WTC11 (cell line): ENCODE results near the gene WDR59. TPM values are rescaled to one million over a fixed set of nuclear protein-coding genes. Genes with fewer than 3 reads are reported as not detected.

ENCODE experiments used
- ATAC-seq: fragments of 200-7000 bp; cut with Tn5 transposase; 2 replicates; pipeline ENCODE4 v1.10.0; 2021; ENCODE audit warnings: mild to moderate bottlenecking, moderate library complexity
- CTCF ChIA-PET: fragments of 300-600 bp; sonication (Branson Sonifier 250); formaldehyde crosslinking; loops from one replicate; lab custom pipeline; 2021; ENCODE audit warnings: antibody characterized with exemption; lab: Charles Lee
- POLR2A ChIA-PET: fragments of 350-600 bp; sonication (Branson Sonifier 250); formaldehyde crosslinking; loops from one replicate; lab custom pipeline; 2021; ENCODE audit warnings: antibody characterized with exemption; lab: Charles Lee
- DNase-seq: peaks from one replicate; pipeline ENCODE4 v3.0.0; 2021; ENCODE audit warnings: low spot score
- H3K27ac Mint-ChIP-seq: 2 replicates; pipeline ENCODE4 v1.8.0; 2021; ENCODE audit warnings: mixed read lengths
- H3K27me3 Mint-ChIP-seq: 2 replicates; pipeline ENCODE4 v1.8.0; 2021; ENCODE audit warnings: low read depth, mild to moderate bottlenecking, moderate library complexity, mixed read lengths
- H3K36me3 Mint-ChIP-seq: 2 replicates; pipeline ENCODE4 v1.8.0; 2021; ENCODE audit warnings: mixed read lengths
- H3K4me1 Mint-ChIP-seq: 2 replicates; pipeline ENCODE4 v1.8.0; 2022; ENCODE audit warnings: mixed read lengths
- H3K4me3 Mint-ChIP-seq: 2 replicates; pipeline ENCODE4 v1.8.0; 2021; ENCODE audit warnings: mild to moderate bottlenecking, moderate library complexity, mixed read lengths
- H3K9me3 Mint-ChIP-seq: 2 replicates; pipeline ENCODE4 v1.8.0; 2021; ENCODE audit warnings: mixed read lengths
- AFF4 ChIP-seq: sonication (generic); formaldehyde crosslinking; IDR thresholded peaks from 2 replicates; pipeline ENCODE4 v1.8.1; 2023; ENCODE audit warnings: mild to moderate bottlenecking, missing genetic modification reagents, borderline replicate concordance
- AR ChIP-seq: fragments of 250-450 bp; sonication (Bioruptor Pico); IDR thresholded peaks from 2 replicates; pipeline ENCODE4 v1.9.0; 2021; ENCODE audit warnings: mild to moderate bottlenecking
- ARID4B ChIP-seq: sonication (generic); formaldehyde crosslinking; IDR thresholded peaks from 2 replicates; pipeline ENCODE4 v1.8.0; 2023; ENCODE audit warnings: missing genetic modification reagents, mild to moderate bottlenecking, borderline replicate concordance
- ATF1 ChIP-seq: sonication (generic); formaldehyde crosslinking; IDR thresholded peaks from 2 replicates; pipeline ENCODE4 v1.8.1; 2023; ENCODE audit warnings: mild to moderate bottlenecking, moderate library complexity, missing genetic modification reagents
- JAZF1 ChIP-seq: fragments of 250-450 bp; sonication (Bioruptor Pico); IDR thresholded peaks from 2 replicates; pipeline ENCODE4 v1.9.0; 2021; ENCODE audit warnings: moderate library complexity, mild to moderate bottlenecking, inconsistent platforms
- JUN ChIP-seq: sonication (generic); formaldehyde crosslinking; IDR thresholded peaks from 2 replicates; pipeline ENCODE4 v1.8.0; 2023; ENCODE audit warnings: mild to moderate bottlenecking, missing genetic modification reagents
- NR1H2 ChIP-seq: sonication (generic); formaldehyde crosslinking; IDR thresholded peaks from 2 replicates; pipeline ENCODE4 v1.9.0; 2021; ENCODE audit warnings: mild to moderate bottlenecking, moderate library complexity, missing genetic modification reagents
- NR2C2 ChIP-seq: sonication (generic); formaldehyde crosslinking; IDR thresholded peaks from 2 replicates; pipeline ENCODE4 v1.8.0; 2022; ENCODE audit warnings: mild to moderate bottlenecking, missing genetic modification reagents
- OVOL2 ChIP-seq: fragments of 250-450 bp; sonication (Bioruptor Pico); IDR thresholded peaks from 2 replicates; pipeline ENCODE4 v1.9.0; 2021; ENCODE audit warnings: mild to moderate bottlenecking, borderline replicate concordance
- SOX15 ChIP-seq: fragments of 250-450 bp; sonication (Bioruptor Pico); IDR thresholded peaks from 2 replicates; pipeline ENCODE4 v1.9.0; 2021; ENCODE audit warnings: mild to moderate bottlenecking
- TEAD1 ChIP-seq: sonication (generic); formaldehyde crosslinking; IDR thresholded peaks from 2 replicates; pipeline ENCODE4 v1.8.0; 2022; ENCODE audit warnings: mild to moderate bottlenecking, missing genetic modification reagents
- TEAD4 ChIP-seq: sonication (generic); formaldehyde crosslinking; IDR thresholded peaks from 2 replicates; pipeline ENCODE4 v1.8.0; 2022; ENCODE audit warnings: mild to moderate bottlenecking, missing genetic modification reagents
- ZNF121 ChIP-seq: sonication (generic); formaldehyde crosslinking; IDR thresholded peaks from 2 replicates; pipeline ENCODE4 v1.8.0; 2023; ENCODE audit warnings: missing genetic modification reagents
- ZNF263 ChIP-seq: sonication (generic); formaldehyde crosslinking; IDR thresholded peaks from 2 replicates; pipeline ENCODE4 v1.8.1; 2022; ENCODE audit warnings: low read depth, mild to moderate bottlenecking, moderate library complexity, missing genetic modification reagents
- ZNF317 ChIP-seq: sonication (generic); formaldehyde crosslinking; IDR thresholded peaks from 2 replicates; pipeline ENCODE4 v1.8.1; 2023; ENCODE audit warnings: low read depth, mild to moderate bottlenecking, moderate library complexity, missing genetic modification reagents, borderline replicate concordance
- ZNF671 ChIP-seq: fragments of 250-450 bp; sonication (Bioruptor Pico); IDR thresholded peaks from 2 replicates; pipeline ENCODE4 v1.8.0; 2021; ENCODE audit warnings: mild to moderate bottlenecking
- total RNA-seq: library from RNA; stranded (reverse); gene quantifications from 3 replicates; pipeline ENCODE4 v1.2.3, GENCODE V29; 2021

Gene WDR59
- total RNA-seq, 1 experiment from 2014 or later = 100 TPM

GRCh38 chr16:74973304-74973703, 11.6 kb downstream of the WDR59 start:
- POLR2A ChIA-PET = no interaction called here
- DNase-seq (no peak), ATAC-seq (no peak)
- CTCF ChIA-PET = no interaction called here
- H3K27ac Mint-ChIP-seq = no peak overlapping the region
- no peaks in the 10 kb centered on the region for H3K27me3 Mint-ChIP-seq
- H3K36me3 Mint-ChIP-seq = peaks cover 4% of the 10 kb centered on the region; the same call in 1 of the 2 replicates
- H3K4me3 Mint-ChIP-seq = no peak overlapping the region
- no peaks in the 10 kb centered on the region for H3K4me1 Mint-ChIP-seq
- H3K9me3 Mint-ChIP-seq = no peaks in the 10 kb centered on the region
- TF ChIP-seq NR2C2 (CRISPR knock-in tag) (no peak), ZNF121 (peak; percentile 84)
- TF ChIP-seq, all 79 proteins: peak for 1

- no peaks in the 10 kb centered on the region for H3K9me3 Mint-ChIP-seq
- ATAC-seq (no peak), DNase-seq (no peak)
- CTCF ChIA-PET = no interaction called here
- H3K4me3 Mint-ChIP-seq = no peak overlapping the region
- no peak for TF ChIP-seq JUN
- no peak for TF ChIP-seq NR1H2 (CRISPR knock-in tag)
- H3K27me3 Mint-ChIP-seq = no peaks in the 10 kb centered on the region
- peaks cover 44% of the 10 kb centered on the region for H3K36me3 Mint-ChIP-seq
- no peak overlapping the region for H3K27ac Mint-ChIP-seq
- H3K4me1 Mint-ChIP-seq = peaks cover 20% of the 10 kb centered on the region
- POLR2A ChIA-PET = no interaction called here
Observed at GRCh38 chr16:74954763-74955162, 30.2 kb downstream of the WDR59 start.

- no peak for TF ChIP-seq JUN
- no peak for TF ChIP-seq ATF1
- TF ChIP-seq TEAD4 (CRISPR knock-in tag) = no peak
- TF ChIP-seq ZNF263 (CRISPR knock-in tag) = no peak
- TF ChIP-seq AR (CRISPR knock-in tag) = no peak
- TF ChIP-seq ZNF671 (CRISPR knock-in tag) = no peak
- no peak for TF ChIP-seq JAZF1 (CRISPR knock-in tag)
- no peak for TF ChIP-seq ZNF317
- TF ChIP-seq TEAD1 (CRISPR knock-in tag) = no peak
- Mint-ChIP-seq H3K27me3 (no peaks in the 10 kb centered on the region), H3K4me1 (peaks cover 6% of the 10 kb centered on the region), H3K36me3 (peaks cover 59% of the 10 kb centered on the region), H3K4me3 (no peak overlapping the region), H3K9me3 (no peaks in the 10 kb centered on the region), H3K27ac (no peak overlapping the region)
- CTCF ChIA-PET = interaction anchor here (1.1 kb wide), 1 partner anchor 160 kb away, joined by 5 read pairs; no protein-coding TSS in a partner anchor
- ATAC-seq (no peak), DNase-seq (no peak)
- POLR2A ChIA-PET = interaction anchor here (0.6 kb wide), 1 partner anchor 66 kb away, joined by 4 read pairs; no protein-coding TSS in a partner anchor
Observed at GRCh38 chr16:74951681-74952080, 33.2 kb downstream of the WDR59 start.

GRCh38 chr16:74951206-74951605, 33.7 kb downstream of the WDR59 start:
- no peaks in the 10 kb centered on the region for H3K9me3 Mint-ChIP-seq
- ATAC-seq (no peak), DNase-seq (no peak)
- TF ChIP-seq SOX15 (CRISPR knock-in tag) (no peak), JUN (no peak), OVOL2 (CRISPR knock-in tag) (no peak)
- H3K36me3 Mint-ChIP-seq = peaks cover 60% of the 10 kb centered on the region
- H3K4me1 Mint-ChIP-seq = peaks cover 1% of the 10 kb centered on the region
- POLR2A ChIA-PET = interaction anchor here (0.6 kb wide), 1 partner anchor 67 kb away, joined by 4 read pairs; no protein-coding TSS in a partner anchor
- H3K4me3 Mint-ChIP-seq = no peak overlapping the region
- H3K27ac Mint-ChIP-seq = no peak overlapping the region
- no peaks in the 10 kb centered on the region for H3K27me3 Mint-ChIP-seq
- CTCF ChIA-PET = interaction anchor here (1.1 kb wide), 1 partner anchor 160 kb away, joined by 5 read pairs; no protein-coding TSS in a partner anchor

GRCh38 chr16:74950511-74950910, 34.4 kb downstream of the WDR59 start:
- POLR2A ChIA-PET = no interaction called here
- TF ChIP-seq ZNF317 = no peak
- no peak for TF ChIP-seq JAZF1 (CRISPR knock-in tag)
- TF ChIP-seq ARID4B (CRISPR knock-in tag) = no peak
- TF ChIP-seq AFF4 (CRISPR knock-in tag) = no peak

More at GRCh38 chr16:74950511-74950910, 34.4 kb downstream of the WDR59 start:
- H3K27me3 Mint-ChIP-seq = no peaks in the 10 kb centered on the region
- H3K27ac Mint-ChIP-seq = no peak overlapping the region
- peaks cover 57% of the 10 kb centered on the region for H3K36me3 Mint-ChIP-seq
- no peaks in the 10 kb centered on the region for H3K9me3 Mint-ChIP-seq
- no peak for DNase-seq
- CTCF ChIA-PET = interaction anchor here (0.7 kb wide), 1 partner anchor 160 kb away, joined by 3 read pairs; no protein-coding TSS in a partner anchor
- H3K4me1 Mint-ChIP-seq = no peaks in the 10 kb centered on the region
- no peak for ATAC-seq
- H3K4me3 Mint-ChIP-seq = no peak overlapping the region
